ENCODE measurements around the gene PPT2. TPM values are rescaled to one million over a fixed set of nuclear protein-coding genes. Genes with fewer than 3 reads are reported as not detected.
"Not testable (repeated sequence)": the region's sequence is repeated elsewhere in the genome, so short reads cannot be mapped to it uniquely, and the experiment has no call there.

PPT2 gene
- total RNA-seq, 1 donor from 2014 or later = 15.6 TPM

DNA sequence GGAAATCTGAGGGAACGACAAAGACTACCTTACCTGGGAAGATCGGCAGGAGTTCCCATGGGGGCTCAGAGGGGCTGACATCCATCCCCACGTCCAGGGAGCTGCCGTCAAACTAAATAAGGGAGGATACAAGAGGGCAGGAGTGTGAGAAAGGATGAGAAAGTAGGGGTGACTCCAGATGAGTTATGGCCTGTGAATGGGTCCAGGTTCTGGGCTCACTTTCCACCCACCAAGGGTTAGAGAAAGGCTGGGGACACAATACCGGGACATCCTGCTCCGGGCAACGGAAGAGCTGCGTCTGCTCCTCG lies 26.6 kb upstream of the PPT2 start:
- ATAC-seq (no peak), DNase-seq (ENCODE audit: low spot score) (no peak)

DNA sequence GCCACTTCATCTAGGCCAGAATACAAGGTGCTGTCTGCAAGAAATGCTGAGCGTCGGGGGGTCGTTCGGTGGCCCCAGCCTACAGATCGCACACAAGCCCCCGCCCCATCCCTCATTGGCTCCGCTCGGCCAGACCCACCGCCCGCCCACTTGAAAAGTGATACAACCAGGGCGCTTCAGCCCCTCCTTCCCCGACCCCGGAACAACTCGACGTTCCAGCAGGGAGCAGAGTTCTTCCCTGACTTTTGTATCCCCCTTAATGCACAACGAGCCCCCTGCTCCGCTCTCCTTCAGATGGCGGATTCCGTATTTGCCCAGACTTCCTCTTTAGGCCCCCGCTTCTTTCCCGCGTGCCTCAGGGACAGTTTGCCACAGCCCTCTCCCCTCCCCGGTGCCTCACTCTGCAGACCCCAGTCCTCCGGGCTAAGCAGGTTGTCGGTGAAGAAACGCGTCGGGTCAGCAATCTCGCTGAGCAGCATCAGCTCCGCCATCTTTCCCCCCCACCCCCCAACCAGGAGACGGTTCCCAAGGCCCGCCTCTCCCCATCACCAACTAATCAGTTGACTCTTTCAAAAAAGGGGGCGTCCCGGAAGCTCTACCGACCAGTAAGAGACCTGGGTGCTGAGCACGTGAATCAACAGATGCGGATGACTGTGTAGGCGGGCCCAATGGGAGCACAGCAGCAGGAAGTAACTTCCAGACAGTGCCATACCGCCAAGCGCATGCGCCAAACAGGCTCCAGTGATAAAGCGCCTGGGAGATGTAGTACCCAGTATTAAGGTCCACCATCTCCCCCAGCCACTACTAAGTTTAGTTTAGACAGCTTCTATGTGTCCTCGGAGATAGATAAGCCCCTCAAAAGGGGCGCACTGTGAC lies 26.0 kb upstream of the PPT2 start, which contains the start of gene ATF6B:
Gene ATF6B, minus strand, starts transcription at position 530 of the 876 bp plus-strand sequence. Its CDS starts 39 bp downstream, at position 491.
- peak; percentile 99 for DNase-seq (ENCODE audit: low spot score)
- peak; percentile 87 for ATAC-seq

DNA sequence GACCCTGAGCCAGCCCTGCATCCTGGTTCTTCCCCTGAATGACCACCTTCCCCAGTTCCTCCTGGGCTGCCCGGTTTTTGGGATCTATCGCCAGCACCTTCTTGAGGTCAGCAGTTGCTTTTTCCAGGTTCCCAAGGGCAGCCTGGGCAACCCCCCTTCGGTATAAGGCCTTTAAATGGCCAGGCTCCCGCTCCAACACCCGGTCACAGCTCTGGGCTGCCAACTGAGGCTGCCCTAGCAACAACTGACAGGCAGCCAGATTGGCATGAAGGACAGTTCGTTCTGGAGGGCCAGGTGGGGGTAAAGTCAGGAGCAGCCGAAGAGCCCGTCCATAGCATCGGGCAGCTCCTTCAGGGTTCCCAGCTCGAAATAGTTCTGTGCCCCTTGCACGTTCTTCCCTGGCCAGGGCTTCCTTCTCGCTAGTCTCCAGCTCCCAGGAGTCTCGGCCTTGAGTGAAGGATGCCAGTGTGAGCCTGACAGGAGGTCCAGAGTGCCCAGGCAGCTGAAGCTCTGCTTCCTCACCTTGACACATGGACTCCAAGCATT lies 25.1 kb upstream of the PPT2 start:
- no peak for ATAC-seq
- DNase-seq (ENCODE audit: low spot score) = no peak

DNA sequence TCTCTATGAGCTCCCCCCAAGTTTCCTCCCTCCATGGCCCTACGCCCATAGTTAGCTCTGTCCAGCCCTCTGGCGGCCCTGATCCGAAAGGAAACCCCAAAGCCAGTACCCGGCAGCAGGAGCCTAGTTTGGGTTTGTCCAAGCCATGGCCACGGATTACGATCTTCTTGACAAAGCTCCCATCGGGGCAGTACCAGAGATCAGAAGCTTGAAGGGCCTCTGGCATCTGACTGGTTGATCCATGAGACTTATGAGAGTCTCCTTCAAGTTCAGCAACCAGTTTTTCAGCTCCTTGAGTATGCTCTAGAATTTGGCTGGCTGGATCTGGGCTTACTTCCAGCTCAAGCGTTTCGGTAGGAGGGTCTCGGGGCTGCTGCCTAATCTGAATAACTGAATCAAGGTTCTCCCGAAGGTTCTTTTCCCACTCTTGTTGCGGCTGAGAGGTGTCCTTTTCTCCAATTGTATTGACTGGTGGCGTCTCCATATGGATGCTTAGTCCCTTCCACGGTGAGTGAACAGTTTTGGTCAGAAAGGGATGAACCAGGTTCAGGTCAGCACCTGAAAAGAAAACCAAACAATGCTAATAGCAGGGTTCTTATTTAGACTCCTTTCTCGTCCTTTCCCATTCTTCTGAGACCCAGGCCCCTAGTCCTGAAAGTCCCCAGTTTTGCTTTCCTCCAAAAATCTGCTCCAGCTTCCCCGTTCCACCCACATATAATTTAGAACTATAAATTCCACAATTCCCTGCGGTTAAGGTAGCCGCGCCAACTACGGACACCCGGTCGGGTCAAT lies 24.4 kb upstream of the PPT2 start:
- ATAC-seq = peak; percentile 65
- no peak for DNase-seq (ENCODE audit: low spot score)

DNA sequence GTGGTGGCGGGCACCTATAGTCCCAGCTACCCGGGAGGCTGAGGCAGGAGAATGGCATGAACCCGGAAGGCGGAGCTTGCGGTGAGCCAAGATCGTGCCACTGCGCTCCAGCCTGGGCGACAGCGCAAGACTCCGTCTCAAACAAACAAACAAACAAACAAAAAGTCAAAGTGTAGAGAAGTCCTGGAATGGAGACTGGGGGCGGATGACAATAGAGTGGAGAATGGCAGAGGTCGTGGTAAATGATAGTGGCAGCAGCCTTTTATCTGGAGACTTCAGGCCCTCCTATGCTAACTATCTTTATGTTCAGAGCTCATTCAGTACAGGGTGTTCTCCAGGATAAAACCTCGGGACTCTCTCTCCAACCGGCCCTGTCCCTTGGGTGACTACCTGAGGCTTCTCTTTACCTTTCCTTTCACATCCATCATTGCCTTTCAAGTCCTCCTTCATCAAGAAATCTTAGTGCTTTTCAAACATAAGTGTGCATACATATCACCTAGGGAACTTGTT lies 22.4 kb upstream of the PPT2 start:
- no peak for ATAC-seq
- DNase-seq (ENCODE audit: low spot score) = no peak

DNA sequence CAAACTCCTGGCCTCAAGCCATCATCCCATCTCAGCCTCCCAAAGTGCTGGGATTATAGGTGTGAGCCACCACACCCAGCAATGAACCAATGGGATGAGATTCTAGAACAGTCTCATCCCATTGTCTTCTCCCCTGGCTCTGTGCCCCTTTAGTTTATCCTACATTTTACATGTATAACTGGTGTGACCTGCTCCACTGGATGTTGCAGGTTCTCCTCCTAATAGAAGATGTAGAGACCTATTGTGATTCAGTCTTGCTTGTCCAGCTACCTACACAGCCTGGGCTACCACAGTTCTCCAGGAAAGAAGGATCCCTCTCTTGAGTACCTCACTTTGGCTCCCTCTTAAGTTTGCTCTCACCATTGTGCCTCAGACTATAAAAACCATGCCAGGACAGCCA lies 21.8 kb upstream of the PPT2 start:
- no peak for ATAC-seq
- DNase-seq (ENCODE audit: low spot score) = no peak

DNA sequence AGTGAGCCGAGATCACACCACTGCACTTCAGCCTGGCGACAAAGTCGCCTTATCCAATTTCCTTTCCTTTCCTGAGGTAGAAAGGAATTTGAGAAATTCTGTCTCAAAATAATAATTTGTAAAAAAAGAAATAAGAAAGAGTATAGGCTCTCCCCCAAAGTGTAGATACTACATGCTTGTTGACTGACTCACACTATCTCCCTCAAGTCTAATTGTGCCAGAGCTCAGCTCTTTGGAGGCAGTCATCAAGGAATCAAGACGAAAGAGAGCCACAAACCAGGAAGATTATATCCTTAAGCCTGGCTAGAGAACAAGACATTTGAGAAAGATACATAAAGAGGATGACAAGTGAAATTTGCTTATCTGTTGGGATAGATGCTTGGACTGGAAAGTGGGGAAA lies 20.2 kb upstream of the PPT2 start:
- DNase-seq (ENCODE audit: low spot score) (no peak), ATAC-seq (no peak)

DNA sequence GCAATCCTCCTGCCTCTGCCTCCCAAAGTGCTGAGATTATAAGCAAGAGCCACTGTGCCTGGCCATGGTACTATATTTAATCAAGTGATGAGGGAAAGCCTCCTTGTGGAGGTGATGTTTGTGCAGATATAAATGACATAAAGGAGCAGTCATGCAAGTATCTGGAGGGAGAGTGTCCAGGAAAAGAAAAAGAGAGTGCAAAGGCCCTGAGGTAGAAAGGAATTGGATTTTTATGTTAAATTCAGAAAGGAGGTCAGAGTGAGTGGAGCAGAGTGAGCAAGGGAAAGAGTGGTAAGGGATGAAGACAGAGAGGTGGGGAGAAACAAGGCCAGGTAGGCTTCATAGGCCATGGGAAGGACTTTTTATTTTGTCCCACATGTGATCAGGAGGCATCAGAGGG lies 16.5 kb upstream of the PPT2 start:
- no peak for ATAC-seq
- DNase-seq (ENCODE audit: low spot score) = no peak

DNA sequence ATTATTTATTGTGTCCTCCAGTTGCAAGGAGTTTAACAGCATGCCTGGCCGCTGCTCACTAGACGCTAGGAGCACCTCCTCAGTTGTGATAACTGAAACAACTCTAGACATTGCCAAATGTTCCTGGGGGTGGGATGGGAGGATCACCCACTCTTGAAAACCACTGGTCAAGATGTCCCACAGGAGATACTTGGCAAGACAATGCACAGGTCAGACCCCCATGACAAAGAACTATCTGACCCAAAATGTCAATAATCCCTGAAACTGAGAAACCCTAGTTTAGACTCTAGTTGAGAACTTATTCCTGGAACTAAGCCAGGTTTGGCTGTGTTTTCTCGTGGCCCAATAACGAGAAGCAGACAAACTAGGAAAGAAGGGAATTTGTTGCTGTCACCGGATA lies 14.4 kb upstream of the PPT2 start:
- no peak for DNase-seq (ENCODE audit: low spot score)
- no peak for ATAC-seq

DNA sequence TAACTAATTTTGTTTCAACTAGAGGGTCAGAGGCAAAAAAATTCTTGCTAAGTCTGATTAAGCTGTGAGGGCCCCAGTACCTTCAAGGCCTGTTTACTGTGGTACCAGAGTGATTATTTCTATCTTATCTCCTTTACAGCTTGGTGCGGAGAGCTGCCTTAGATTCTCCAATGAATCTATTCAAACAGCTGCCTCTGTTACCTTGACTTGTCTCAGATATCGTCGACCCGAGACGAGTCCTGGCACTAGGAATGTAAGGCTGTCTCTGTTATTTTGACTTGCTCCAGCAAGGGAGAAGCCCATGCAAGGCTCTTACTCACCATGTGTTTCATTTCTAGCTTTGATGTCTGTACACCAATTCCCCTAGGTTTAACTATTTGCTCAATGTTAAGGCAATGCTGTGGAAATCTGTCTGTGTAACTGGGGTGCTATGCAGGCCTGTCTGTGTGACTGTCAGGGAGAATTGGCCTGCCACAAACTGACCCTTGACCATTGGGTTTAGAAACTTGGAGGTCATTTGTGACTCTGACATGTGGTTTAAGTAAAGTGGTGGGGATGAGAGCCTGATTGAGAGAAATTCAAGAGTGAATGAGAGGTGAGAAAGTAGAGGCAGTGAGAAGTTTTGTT lies 13.4 kb upstream of the PPT2 start:
- ATAC-seq (peak; percentile 70), DNase-seq (ENCODE audit: low spot score) (no peak)

DNA sequence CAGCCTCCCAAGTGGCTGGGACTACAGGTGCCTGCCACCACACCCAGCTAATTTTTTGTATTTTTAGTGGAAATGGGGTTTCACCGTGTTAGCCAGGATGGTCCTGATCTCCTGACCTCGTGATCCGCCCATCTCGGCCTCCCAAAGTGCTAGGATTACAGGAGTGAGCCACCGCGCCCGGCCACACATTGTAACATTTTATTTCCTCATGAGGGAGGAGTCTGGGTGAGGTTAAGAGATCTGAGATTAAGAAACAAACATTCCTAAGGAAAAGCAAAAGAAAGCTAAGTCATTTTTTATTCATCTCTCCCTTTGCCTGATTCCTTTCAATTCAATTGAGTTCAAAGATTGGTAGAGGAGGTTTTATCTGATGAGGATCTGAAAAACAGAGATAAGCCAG lies 9.7 kb upstream of the PPT2 start:
- not testable (repeated sequence) for ATAC-seq; DNase-seq (ENCODE audit: low spot score)

DNA sequence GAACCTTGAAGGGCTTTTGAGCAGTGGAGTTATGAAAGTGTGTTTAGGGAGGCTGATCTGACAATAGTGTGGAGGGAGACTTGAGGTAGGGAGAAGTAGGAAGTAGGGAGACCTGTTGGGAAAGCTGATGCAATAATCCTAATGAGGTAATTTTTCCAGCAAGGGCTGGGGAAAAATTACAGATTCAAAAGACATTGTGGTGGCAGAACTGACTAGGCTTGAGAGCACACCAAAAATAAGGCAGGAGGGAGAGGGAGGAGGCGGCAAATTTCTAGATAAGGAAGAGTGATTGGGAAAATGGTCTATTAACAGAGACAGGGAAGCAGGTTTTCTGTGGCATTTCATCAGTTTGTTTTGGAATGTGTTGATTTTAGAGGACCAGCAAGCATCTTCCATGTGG lies 7.7 kb upstream of the PPT2 start:
- ATAC-seq (no peak), DNase-seq (ENCODE audit: low spot score) (no peak)

DNA sequence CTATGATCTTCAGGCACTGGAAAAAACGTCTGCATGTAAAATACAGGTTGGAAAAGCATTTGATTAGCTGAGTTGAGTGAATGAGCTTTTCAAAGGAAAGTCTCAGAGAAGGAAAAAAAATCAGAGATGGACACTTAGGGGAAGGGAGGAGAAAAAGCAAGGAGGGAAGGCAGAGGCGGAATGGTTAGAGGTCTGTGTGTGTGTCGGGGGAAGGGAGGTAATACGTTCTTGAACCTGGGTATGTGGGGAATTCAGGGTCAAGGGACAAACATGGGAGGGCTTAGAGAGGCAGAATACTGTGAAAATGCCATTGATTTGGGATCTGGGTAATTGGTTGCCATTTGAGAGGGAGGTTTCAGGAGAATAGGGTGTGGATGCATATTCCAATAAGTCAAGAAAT lies 7.3 kb upstream of the PPT2 start:
- ATAC-seq (no peak), DNase-seq (ENCODE audit: low spot score) (no peak)

DNA sequence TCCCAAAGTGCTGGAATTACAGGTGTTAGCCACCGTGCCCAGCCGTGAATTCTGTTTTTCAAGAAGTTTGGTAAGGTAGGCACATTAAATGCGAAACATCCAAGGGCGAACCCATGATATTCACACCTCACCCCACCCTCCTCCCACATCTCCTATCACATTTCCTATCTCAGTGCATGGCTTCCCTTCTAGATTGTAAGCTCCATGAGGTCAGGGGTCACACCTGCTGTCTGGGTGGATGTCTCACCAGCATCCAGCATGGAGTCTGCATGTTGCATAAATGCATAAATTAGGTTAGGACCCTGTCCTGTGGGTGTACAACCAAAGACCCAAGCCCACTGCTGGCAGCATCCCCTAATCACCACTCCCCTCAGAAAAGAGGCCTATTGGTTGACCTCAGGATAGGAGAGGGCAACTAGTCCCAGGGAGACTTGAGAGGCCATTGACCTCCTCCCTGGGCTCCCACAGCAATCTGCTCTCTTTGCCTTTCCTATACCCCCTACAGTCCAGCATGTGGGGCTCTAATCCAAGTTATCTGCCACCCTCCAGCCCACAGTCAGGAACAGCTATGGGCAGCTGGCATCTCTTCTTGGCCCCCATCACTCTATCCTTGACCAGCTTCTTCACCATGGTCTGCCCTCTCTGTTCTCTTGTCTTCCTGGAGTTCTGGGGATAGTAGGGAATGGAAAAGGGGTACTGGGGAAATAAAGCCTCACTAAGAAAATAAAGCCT lies 6.4 kb upstream of the PPT2 start:
- no peak for ATAC-seq
- no peak for DNase-seq (ENCODE audit: low spot score)

DNA sequence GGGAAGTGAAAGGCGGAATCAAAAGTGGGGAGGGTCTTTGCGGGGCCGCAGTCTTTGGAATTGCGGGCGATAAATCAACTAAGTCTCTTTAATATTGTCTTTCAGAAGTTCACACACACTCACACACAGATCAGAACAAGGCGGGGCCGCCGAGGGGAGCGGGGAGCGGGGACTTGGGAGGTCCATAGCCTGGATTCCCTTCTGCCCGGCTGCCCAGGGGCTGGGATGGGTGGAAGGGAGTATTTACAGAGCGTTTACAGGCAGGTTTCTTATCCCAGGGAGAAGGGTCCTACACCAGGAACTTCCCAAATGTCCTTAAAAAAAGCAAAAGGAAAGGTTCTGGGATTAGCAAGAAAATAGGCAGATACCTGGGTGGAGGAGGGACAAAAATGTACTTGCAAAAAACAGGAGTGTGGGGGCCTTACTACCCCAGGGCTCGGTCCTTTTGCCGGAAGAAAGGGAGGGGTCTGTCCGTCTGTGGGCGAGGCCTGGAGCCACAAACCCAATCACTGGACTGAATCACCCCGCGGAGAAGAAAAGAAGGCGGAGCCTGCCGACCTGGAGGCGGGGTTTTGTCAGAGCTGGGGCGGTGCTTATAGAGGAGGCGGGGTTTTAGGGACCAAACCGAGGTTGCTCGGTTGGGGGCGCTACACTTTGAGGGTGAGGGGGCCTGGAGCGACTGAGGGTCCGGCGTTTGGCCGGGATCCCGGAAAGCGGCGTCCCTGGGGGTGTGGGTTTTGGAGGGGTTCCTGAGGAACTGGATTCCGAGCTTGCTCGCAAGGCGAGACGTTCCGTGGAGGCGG lies 5.5 kb upstream of the PPT2 start:
- peak; percentile 68 for ATAC-seq

DNA sequence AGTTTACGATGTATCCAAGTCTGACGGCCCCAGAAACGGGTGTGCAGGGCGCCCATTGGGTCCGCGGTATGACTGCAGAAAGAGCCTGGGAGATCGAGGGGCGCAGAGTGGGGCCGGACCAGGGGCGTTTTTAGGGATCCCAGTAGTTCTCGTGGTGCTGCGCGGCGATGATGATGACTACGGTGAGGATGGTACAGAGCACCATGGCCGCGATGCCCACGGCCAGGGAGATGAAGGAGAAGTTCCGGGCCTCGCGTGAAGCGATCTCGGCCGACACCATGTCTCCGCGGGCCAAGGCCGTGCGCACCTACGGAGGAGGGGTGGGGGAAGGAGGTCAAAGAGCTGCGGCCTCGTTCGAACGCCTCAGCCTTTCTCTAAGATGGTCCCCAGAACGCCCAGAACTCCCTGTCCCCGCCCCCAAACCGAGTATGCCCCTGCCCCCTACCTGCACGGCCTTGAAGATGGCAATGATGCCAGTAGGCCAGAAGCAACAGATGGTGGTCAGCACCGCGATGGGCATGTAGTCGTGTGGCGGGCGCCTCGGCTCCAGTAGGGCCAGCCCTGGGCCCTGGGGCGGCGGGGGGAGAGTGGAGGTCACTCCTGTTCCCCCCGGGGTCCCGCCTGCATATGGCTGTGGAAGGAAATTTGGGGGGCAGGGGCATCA lies 4.7 kb upstream of the PPT2 start:
- DNase-seq (ENCODE audit: low spot score) = no peak
- ATAC-seq = no peak

More for the DNA sequence above, 5.5 kb upstream of the PPT2 start:
- peak; percentile 60 for DNase-seq (ENCODE audit: low spot score)

DNA sequence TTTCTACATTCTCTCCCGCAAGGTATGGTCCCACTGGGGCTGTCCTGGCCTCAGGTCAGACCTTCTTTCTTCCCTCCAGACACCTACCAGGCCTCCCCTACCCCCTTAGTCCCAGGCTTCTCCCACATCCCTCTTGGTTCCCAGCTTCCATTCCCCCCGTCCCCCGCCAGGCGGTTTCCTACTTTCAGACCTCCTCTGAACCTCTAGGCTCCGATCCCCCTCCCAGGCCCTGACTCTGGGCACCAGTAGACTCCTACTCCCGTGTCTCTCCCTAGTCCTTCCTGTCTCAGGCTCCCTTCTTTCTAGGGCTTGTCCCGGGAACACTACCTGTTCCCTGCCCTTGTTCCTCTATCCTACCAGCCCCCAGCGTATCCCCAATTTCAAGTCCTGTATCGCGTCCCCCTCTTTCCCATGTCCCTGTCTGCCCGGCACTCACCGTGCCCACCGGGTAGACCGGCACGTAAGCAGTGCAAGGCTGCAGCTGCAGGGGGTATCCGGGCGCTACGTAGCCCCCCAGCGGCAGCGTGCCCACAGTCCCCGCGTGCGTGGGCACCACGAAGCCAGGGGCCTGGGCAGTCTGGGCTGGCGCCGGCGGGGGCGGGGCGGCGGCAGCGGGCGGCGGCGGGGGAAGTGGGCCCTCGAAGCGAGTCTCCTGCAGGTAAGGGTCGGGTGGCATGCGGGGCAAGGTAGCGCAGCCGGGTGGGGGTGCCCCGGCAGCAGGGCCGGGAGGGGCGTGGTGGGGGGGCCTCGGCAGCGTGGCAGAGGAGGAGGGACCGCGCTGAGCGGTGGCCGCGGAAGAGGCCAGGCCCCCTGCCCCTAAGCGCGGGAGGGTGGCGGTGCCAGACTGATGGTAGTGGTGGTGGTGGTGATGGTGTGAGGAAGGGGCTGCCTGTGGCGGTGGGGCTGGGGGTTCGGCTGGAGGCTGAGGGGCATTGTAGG lies 3.7 kb upstream of the PPT2 start:
- ATAC-seq (no peak), DNase-seq (ENCODE audit: low spot score) (no peak)

Measured in left lobe of liver (tissue), 2 donors.